B cell (primary cell): ENCODE data around the gene GSTA2. TPM values are rescaled to one million over a fixed set of nuclear protein-coding genes. Genes with fewer than 3 reads are reported as not detected.

Experiments used
- ATAC-seq: fragments of 200-7000 bp; cut with Tn5 transposase; one replicate; pipeline ENCODE4 v1.10.0; 2021; ENCODE audit warnings: low read depth, mild to moderate bottlenecking, moderate number of reproducible peaks, moderate library complexity
- CTCF ChIA-PET: fragments of 350-600 bp; sonication (Branson Sonifier 250); formaldehyde crosslinking; loops from one replicate; lab custom pipeline; 2021; ENCODE audit warnings: antibody characterized with exemption, inconsistent platforms; lab: Charles Lee
- POLR2A ChIA-PET: fragments of 350-600 bp; sonication (Branson Sonifier 250); formaldehyde crosslinking; loops from one replicate; lab custom pipeline; 2021; ENCODE audit warnings: antibody characterized with exemption; lab: Charles Lee
- DNase-seq: peaks from one replicate; pipeline ENCODE4 v3.0.0; 2013
- H2AFZ ChIP-seq: 2 replicates; pipeline ENCODE4 v1.6.1; 2012; ENCODE audit warnings: mild to moderate bottlenecking, low read depth, low read length; ENCODE audit not compliant: insufficient read depth, poor library complexity, severe bottlenecking
- H3K27ac ChIP-seq, 2 donors: 1 replicate in 1 of 2; 2 replicates in 1 of 2; pipeline ENCODE4 v1.5.1; 2012 to 2013; ENCODE audit warnings: low read length in 2 of 2, mild to moderate bottlenecking in 2 of 2, moderate library complexity in 1 of 2
- H3K27me3 ChIP-seq, 4 experiments: fragments of 200-600 bp in 1 of 4; sonication (generic) in 1 of 4; replicated peaks in 1 of 4; 1 replicate in 2 of 4; 2 replicates in 2 of 4; pipeline versions ENCODE4 v1.6.1 to v1.7.0; 2013 to 2016; ENCODE audit warnings: low read length in 3 of 4, mild to moderate bottlenecking in 2 of 4, mixed read lengths in 1 of 4, moderate library complexity in 1 of 4; ENCODE audit not compliant: insufficient read depth in 4 of 4, control insufficient read depth in 3 of 4; ENCODE audit errors: control extremely low read depth in 1 of 4
- H3K36me3 ChIP-seq, 2 experiments: replicated peaks in 1 of 2; 1 replicate in 1 of 2; 2 replicates in 1 of 2; pipeline versions ENCODE4 v1.6.1 to v1.7.1; 2013; ENCODE audit warnings: low read length in 1 of 2; ENCODE audit not compliant: insufficient read depth in 2 of 2, control insufficient read depth in 1 of 2; ENCODE audit errors: control extremely low read depth in 1 of 2, extremely low read depth in 1 of 2
- H3K4me1 ChIP-seq, 2 donors: fragments of 200-600 bp in 1 of 2; sonication (generic) in 1 of 2; 1 replicate in 1 of 2; 2 replicates in 1 of 2; pipeline versions ENCODE4 v1.5.1 to v1.6.1; 2013 to 2017; ENCODE audit warnings: low read length in 2 of 2; ENCODE audit not compliant: control insufficient read depth in 2 of 2, insufficient read depth in 2 of 2
- H3K4me2 ChIP-seq: replicated peaks from 2 replicates; pipeline ENCODE3; 2012; ENCODE audit warnings: mild to moderate bottlenecking, low read depth, low read length; ENCODE audit not compliant: poor library complexity, severe bottlenecking
- H3K4me3 ChIP-seq, 5 experiments: fragments of 200-600 bp in 1 of 5; sonication (generic) in 1 of 5; 1 replicate in 3 of 5; 2 replicates in 2 of 5; pipeline versions ENCODE4 v1.5.1 to v1.7.0; 2011 to 2016; ENCODE audit warnings: low read length in 4 of 5, mild to moderate bottlenecking in 4 of 5, low read depth in 2 of 5, control low read depth in 1 of 5, moderate library complexity in 1 of 5; ENCODE audit not compliant: insufficient read depth in 1 of 5; ENCODE audit errors: control extremely low read depth in 1 of 5, extremely low read depth in 1 of 5
- H3K79me2 ChIP-seq: fragments of 200-600 bp; sonication (generic); one replicate; pipeline ENCODE4 v1.6.0; 2016; ENCODE audit warnings: low read length; ENCODE audit not compliant: control insufficient read depth, insufficient read depth
- H3K9ac ChIP-seq: fragments of 200-600 bp; sonication (generic); 2 replicates; pipeline ENCODE4 v1.6.1; 2017; ENCODE audit warnings: mild to moderate bottlenecking, low read length, moderate library complexity
- H3K9me3 ChIP-seq, 3 donors: one replicate each; pipeline versions ENCODE4 v1.6.1 to v1.7.1; 2013; ENCODE audit warnings: low read length in 2 of 3; ENCODE audit not compliant: control insufficient read depth in 2 of 3, insufficient read depth in 1 of 3; ENCODE audit errors: control extremely low read depth in 1 of 3
- H4K20me1 ChIP-seq: 2 replicates; pipeline ENCODE4 v1.6.0; 2012; ENCODE audit warnings: mild to moderate bottlenecking, low read length; ENCODE audit not compliant: insufficient read depth, control insufficient read depth, poor library complexity, severe bottlenecking
- H3K27ac Mint-ChIP-seq: one replicate; pipeline ENCODE4 v1.8.0; 2021; ENCODE audit warnings: mixed read lengths
- H3K27me3 Mint-ChIP-seq: one replicate; pipeline ENCODE4 v1.8.0; 2021; ENCODE audit warnings: mixed read lengths
- H3K4me1 Mint-ChIP-seq: one replicate; pipeline ENCODE4 v1.8.0; 2021; ENCODE audit warnings: mixed read lengths
- H3K4me3 Mint-ChIP-seq: one replicate; pipeline ENCODE4 v1.8.0; 2021; ENCODE audit warnings: mixed read lengths
- H3K9me3 Mint-ChIP-seq: one replicate; pipeline ENCODE4 v1.8.0; 2022; ENCODE audit warnings: mixed read lengths; ENCODE audit not compliant: insufficient read depth
- EZH2 ChIP-seq: IDR thresholded peaks from 2 replicates; pipeline ENCODE4 v1.6.1; 2012; ENCODE audit warnings: borderline replicate concordance, low read depth, mild to moderate bottlenecking, moderate library complexity, low read length; ENCODE audit not compliant: insufficient read depth, poor library complexity, severe bottlenecking
- WGBS: methylation state at CpG from one replicate; pipeline ENCODE4 v1.1.5; 2013; ENCODE audit warnings: missing lambda C conversion rate; ENCODE audit not compliant: insufficient coverage; 5-methylcytosine and 5-hydroxymethylcytosine counted together
- intact Hi-C: fragments of 100-400 bp; cut with micrococcal nuclease; formaldehyde crosslinking; loops from one replicate; pipeline ENCODE4 v1.10.0; 2022
- polyA plus RNA-seq: library from polyadenylated mRNA; depleted of rRNA; stranded (reverse); fragments of >200 nt; gene quantifications from 2 replicates; pipeline ENCODE4 v1.2.3, GENCODE V29; 2012
- total RNA-seq, 2 donors: library from RNA; stranded (reverse); fragments of 120-200 nt in 1 of 2; gene quantifications; 1 replicate in 1 of 2; 2 replicates in 1 of 2; pipeline versions ENCODE4 v1.2.3 to v1.2.4, GENCODE V29; 2013 to 2022
- TF ChIP-seq, protein P1 (sequence below): fragments of 200-600 bp; IDR thresholded peaks from one replicate; pipeline ENCODE4 v1.8.0; 2022; ENCODE audit warnings: antibody characterized with exemption, mild to moderate bottlenecking

Gene GSTA2
- total and polyA plus RNA-seq, 2 donors (not counting 1 experiment from before 2014, with no cell fraction given) = not detected

DNA sequence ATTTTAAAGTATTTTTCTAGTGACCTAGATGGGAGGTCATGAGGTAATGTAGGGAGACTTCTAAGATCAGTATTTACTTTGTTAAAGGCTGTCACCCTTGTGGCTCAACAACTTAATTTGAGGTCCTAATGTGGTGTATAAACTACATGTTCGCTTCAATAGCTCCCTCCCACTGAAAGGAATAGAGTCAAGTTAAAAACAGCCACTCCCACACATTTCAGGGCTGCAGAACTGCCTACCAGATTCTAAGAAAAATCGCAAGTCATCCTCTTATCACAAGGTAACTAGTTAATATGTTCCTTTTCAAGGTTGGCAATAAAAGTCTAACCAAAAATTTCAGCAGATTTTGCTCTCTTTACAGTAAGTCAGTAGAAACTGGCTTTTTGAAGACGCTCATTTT lies 25.2 kb upstream of the GSTA2 start:
- intact Hi-C loops = no loop called here
- H3K27ac ChIP-seq = no peak overlapping the region
- H3K4me1 ChIP-seq = no peaks in the 10 kb centered on the region
- H2AFZ ChIP-seq = no peak overlapping the region
- H3K27ac Mint-ChIP-seq = no peak overlapping the region
- ChIA-PET CTCF (no interaction called here), POLR2A (no interaction called here)
- no peaks in the 10 kb centered on the region for H4K20me1 ChIP-seq
- H3K4me3 Mint-ChIP-seq = no peak overlapping the region
- H3K4me1 Mint-ChIP-seq = no peaks in the 10 kb centered on the region
- no peak for DNase-seq
- H3K27me3 ChIP-seq = no peaks in the 10 kb centered on the region
- H3K79me2 ChIP-seq = no peaks in the 10 kb centered on the region
- TF ChIP-seq, protein P1, sequence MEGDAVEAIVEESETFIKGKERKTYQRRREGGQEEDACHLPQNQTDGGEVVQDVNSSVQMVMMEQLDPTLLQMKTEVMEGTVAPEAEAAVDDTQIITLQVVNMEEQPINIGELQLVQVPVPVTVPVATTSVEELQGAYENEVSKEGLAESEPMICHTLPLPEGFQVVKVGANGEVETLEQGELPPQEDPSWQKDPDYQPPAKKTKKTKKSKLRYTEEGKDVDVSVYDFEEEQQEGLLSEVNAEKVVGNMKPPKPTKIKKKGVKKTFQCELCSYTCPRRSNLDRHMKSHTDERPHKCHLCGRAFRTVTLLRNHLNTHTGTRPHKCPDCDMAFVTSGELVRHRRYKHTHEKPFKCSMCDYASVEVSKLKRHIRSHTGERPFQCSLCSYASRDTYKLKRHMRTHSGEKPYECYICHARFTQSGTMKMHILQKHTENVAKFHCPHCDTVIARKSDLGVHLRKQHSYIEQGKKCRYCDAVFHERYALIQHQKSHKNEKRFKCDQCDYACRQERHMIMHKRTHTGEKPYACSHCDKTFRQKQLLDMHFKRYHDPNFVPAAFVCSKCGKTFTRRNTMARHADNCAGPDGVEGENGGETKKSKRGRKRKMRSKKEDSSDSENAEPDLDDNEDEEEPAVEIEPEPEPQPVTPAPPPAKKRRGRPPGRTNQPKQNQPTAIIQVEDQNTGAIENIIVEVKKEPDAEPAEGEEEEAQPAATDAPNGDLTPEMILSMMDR = no peak
- no peak for TF ChIP-seq EZH2
- no peaks in the 10 kb centered on the region for H3K36me3 ChIP-seq
- H3K9me3 Mint-ChIP-seq = peaks cover 2% of the 10 kb centered on the region
- WGBS = no CpG with 5 or more reads among the region's 3 CpGs
- ATAC-seq = no peak
- H3K9ac ChIP-seq = no peak overlapping the region
- peaks cover 0 to 15% (median 0%) of the 10 kb centered on the region in 3 donors for H3K9me3 ChIP-seq
- no peak overlapping the region for H3K4me2 ChIP-seq
- peaks cover 18% of the 10 kb centered on the region for H3K27me3 Mint-ChIP-seq
- H3K4me3 ChIP-seq = no peak overlapping the region

DNA sequence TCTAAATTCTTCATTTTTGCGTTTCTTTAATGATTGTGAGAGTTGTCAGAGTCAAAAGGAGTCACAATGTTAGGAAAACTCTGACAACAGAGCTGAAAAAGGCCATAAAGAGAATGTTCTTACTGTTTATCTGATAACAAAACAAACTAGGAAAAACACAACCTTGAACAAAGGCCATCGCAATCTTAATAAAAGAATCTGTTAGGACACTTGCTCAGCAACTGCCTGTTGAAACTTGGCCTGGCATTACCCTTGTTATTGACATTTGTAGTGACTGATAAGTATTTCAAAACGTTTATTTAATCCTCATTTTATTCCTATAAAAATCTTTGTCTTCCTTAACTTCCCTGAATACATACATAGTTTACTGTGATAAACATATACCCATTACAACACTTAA lies 24.6 kb upstream of the GSTA2 start:
- DNase-seq = no peak
- no peak overlapping the region for H3K27ac Mint-ChIP-seq
- H2AFZ ChIP-seq = no peak overlapping the region
- no peaks in the 10 kb centered on the region for H3K27me3 ChIP-seq
- peaks cover 0 to 12% (median 0%) of the 10 kb centered on the region in 3 donors for H3K9me3 ChIP-seq
- no peak for TF ChIP-seq EZH2
- TF ChIP-seq, protein P1 = no peak
- H3K27me3 Mint-ChIP-seq = peaks cover 22% of the 10 kb centered on the region
- H3K9ac ChIP-seq = no peak overlapping the region
- intact Hi-C loops = no loop called here
- H4K20me1 ChIP-seq = no peaks in the 10 kb centered on the region
- H3K4me3 Mint-ChIP-seq = no peak overlapping the region
- CTCF ChIA-PET = interaction anchor here (1.2 kb wide), 1 partner anchor 8 kb away, joined by 4 read pairs; no protein-coding TSS in a partner anchor
- no peaks in the 10 kb centered on the region for H3K4me1 ChIP-seq
- POLR2A ChIA-PET = no interaction called here
- no CpG with 5 or more reads among the region's 3 CpGs for WGBS
- H3K4me1 Mint-ChIP-seq = no peaks in the 10 kb centered on the region
- peaks cover 2% of the 10 kb centered on the region for H3K9me3 Mint-ChIP-seq
- no peak overlapping the region for H3K27ac ChIP-seq
- no peak overlapping the region for H3K4me3 ChIP-seq
- no peaks in the 10 kb centered on the region for H3K36me3 ChIP-seq
- no peak overlapping the region for H3K4me2 ChIP-seq
- no peak for ATAC-seq
- H3K79me2 ChIP-seq = no peaks in the 10 kb centered on the region
